Thyroid gland (tissue), 4 donors: ENCODE data around the gene MALT1. TPM values are rescaled to one million over a fixed set of nuclear protein-coding genes. Genes with fewer than 3 reads are reported as not detected.

Source experiments
- DNase-seq, 2 donors: peaks; one replicate each; pipeline ENCODE4 v3.0.0-alpha.2; 2019
- H3K27ac ChIP-seq, 3 donors: fragments of 200-600 bp; sonication (generic); 1 replicate in 2 of 3; 2 replicates in 1 of 3; pipeline ENCODE4 v1.5.1; 2016 to 2019; ENCODE audit warnings: mild to moderate bottlenecking in 1 of 3, moderate library complexity in 1 of 3
- H3K27me3 ChIP-seq: fragments of 200-600 bp; sonication (generic); one replicate; pipeline ENCODE4 v1.5.1; 2019
- H3K36me3 ChIP-seq, 2 donors: fragments of 200-600 bp; sonication (generic); one replicate each; pipeline ENCODE4 v1.5.1; 2016 to 2019
- H3K4me1 ChIP-seq, 2 donors: fragments of 200-600 bp; sonication (generic); one replicate each; pipeline ENCODE4 v1.5.1; 2017 to 2019
- H3K4me3 ChIP-seq, 3 donors: fragments of 200-600 bp; sonication (generic); replicated peaks in 1 of 3; 1 replicate in 2 of 3; 2 replicates in 1 of 3; pipeline ENCODE4 v1.5.1; 2016; ENCODE audit warnings: mild to moderate bottlenecking in 1 of 3
- H3K9me3 ChIP-seq: fragments of 200-600 bp; sonication (generic); one replicate; pipeline ENCODE4 v1.5.1; 2017
- POLR2A ChIP-seq, 2 donors: fragments of 450-650 bp; IDR thresholded peaks; one replicate each; pipeline ENCODE4 v1.6.1; 2017; ENCODE audit warnings: antibody characterized with exemption in 2 of 2, mild to moderate bottlenecking in 2 of 2, moderate library complexity in 1 of 2
- WGBS, 2 donors: methylation state at CpG; one replicate each; pipeline ENCODE4 v1.1.5; 2017; 5-methylcytosine and 5-hydroxymethylcytosine counted together
- intact Hi-C: fragments of 100-400 bp; cut with DNase I; formaldehyde crosslinking; loops from one replicate; pipeline ENCODE4 v1.15.1; 2023
- total RNA-seq, 4 donors: library from RNA; depleted of rRNA; stranded (reverse); fragments of >200 nt; gene quantifications; one replicate each; pipeline ENCODE4 v1.2.3, GENCODE V29; 2016
- TF ChIP-seq, protein P1 (sequence below), 6 experiments: fragments of 200-600 bp in 3 of 6; fragments of 450-650 bp in 3 of 6; sonication (generic) in 3 of 6; IDR thresholded peaks; one replicate each; pipeline ENCODE4 v1.5.1; 2016 to 2019; ENCODE audit warnings: antibody characterized with exemption in 6 of 6, mild to moderate bottlenecking in 2 of 6, inconsistent platforms in 1 of 6, moderate library complexity in 1 of 6

The MALT1 gene
- total RNA-seq, 4 donors from 2014 or later: 26.3 to 42.1 (median 30.2) TPM

DNA sequence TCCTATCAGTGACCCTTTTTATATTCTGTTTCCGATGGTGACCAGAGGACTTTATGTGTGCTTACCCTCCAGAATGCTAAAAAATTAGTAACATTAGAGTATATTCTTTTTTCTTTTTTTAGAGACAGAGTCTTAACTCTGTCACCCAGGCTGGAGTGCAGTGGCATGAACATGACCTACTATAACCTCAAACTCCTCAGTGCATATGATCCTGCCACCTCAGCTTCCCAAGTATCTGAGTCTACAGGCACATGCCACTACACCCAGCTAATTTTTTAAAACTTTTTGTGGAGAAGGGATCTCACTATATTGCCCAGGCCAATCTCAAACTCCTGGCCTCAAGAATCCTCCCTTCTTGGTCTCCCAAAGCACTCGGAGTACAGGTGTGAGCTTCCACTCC is 74.6 kb downstream of the MALT1 start:
- Histone ChIP-seq H3K4me1 (no peaks in the 10 kb centered on the region), H3K4me3 (no peak overlapping the region), H3K36me3 (peaks cover 28 to 36% of the 10 kb centered on the region in 2 donors), H3K27me3 (no peaks in the 10 kb centered on the region), H3K9me3 (no peaks in the 10 kb centered on the region), H3K27ac (no peak overlapping the region)
- no peak for DNase-seq
- TF ChIP-seq, protein P1, sequence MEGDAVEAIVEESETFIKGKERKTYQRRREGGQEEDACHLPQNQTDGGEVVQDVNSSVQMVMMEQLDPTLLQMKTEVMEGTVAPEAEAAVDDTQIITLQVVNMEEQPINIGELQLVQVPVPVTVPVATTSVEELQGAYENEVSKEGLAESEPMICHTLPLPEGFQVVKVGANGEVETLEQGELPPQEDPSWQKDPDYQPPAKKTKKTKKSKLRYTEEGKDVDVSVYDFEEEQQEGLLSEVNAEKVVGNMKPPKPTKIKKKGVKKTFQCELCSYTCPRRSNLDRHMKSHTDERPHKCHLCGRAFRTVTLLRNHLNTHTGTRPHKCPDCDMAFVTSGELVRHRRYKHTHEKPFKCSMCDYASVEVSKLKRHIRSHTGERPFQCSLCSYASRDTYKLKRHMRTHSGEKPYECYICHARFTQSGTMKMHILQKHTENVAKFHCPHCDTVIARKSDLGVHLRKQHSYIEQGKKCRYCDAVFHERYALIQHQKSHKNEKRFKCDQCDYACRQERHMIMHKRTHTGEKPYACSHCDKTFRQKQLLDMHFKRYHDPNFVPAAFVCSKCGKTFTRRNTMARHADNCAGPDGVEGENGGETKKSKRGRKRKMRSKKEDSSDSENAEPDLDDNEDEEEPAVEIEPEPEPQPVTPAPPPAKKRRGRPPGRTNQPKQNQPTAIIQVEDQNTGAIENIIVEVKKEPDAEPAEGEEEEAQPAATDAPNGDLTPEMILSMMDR (IDR thresholded peaks at IDR 0.05): no peak
- no peak for TF ChIP-seq POLR2A (IDR thresholded peaks at IDR 0.05)
- WGBS, 2 donors: 98 to 99% methylated on average over 2 of the region's 2 CpGs
- intact Hi-C loops: no loop called here

DNA sequence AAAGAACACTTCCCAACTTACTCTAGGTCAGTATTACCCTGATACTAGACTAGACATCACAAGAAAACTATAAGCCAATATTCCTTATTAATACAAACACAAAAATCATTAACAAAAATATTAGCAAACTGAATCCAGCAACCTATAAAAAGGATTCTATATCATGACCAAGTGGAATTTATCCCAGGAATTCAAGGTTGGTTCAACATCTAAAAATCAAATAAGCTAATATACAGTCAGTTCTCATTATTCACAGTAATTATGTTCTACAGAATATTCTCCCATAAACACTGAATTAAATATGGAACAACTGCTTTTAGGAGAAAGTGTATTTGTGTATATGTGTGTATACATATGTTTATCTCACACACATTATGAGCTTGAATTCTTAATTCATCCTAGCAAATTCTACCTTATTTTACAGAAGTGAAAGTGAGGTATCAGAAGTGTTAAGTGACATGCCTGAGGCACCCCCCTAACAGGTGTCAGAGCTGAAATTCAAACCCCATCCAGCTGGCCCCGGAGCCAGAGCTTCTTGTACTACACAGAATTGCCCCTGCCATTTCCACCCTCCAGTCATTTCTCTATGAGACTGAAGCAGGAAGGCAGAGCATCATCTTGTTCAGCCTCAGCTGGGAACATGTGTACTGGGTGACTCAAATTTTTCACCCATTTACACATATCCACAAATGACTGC is 77.8 kb downstream of the MALT1 start:
- H3K4me3 ChIP-seq: no peak overlapping the region
- intact Hi-C loops: no loop called here
- H3K9me3 ChIP-seq: no peaks in the 10 kb centered on the region
- H3K36me3 ChIP-seq: peaks cover 28 to 36% of the 10 kb centered on the region in 2 donors
- no peaks in the 10 kb centered on the region for H3K27me3 ChIP-seq
- WGBS, 2 donors: 89 to 96% methylated on average over 1 of the region's 1 CpG
- no peak for DNase-seq
- H3K27ac ChIP-seq: no peak overlapping the region
- H3K4me1 ChIP-seq: no peaks in the 10 kb centered on the region
- TF ChIP-seq, protein P1 (IDR thresholded peaks at IDR 0.05): no peak
- TF ChIP-seq POLR2A (IDR thresholded peaks at IDR 0.05): no peak

DNA sequence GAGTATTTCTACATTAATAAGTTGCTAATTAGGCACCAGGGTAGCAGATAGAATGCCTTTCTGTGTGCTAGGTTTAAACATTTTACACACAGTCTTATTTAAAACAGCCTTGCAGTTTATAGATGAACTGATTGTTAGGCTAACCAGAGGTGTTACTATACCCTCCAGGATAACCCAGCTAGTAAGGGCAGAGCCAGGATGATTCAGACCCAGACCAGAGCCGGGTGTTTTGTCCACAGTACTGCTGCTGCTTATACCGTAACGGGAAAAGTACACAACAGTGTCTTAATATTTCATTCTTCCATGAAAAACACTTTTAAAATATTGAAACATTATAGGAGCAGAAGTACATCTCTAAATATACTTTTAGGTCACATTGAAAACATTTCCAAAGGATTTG is 82.7 kb downstream of the MALT1 start:
- no peak overlapping the region for H3K4me3 ChIP-seq
- H3K4me1 ChIP-seq: no peaks in the 10 kb centered on the region
- peaks cover 7% of the 10 kb centered on the region in 2 donors for H3K36me3 ChIP-seq
- WGBS, 2 donors: 76 to 92% methylated on average over 3 of the region's 3 CpGs
- DNase-seq: no peak
- intact Hi-C loops: no loop called here
- TF ChIP-seq, protein P1 (IDR thresholded peaks at IDR 0.05): no peak
- no peak for TF ChIP-seq POLR2A (IDR thresholded peaks at IDR 0.05)
- H3K27me3 ChIP-seq: no peaks in the 10 kb centered on the region
- H3K27ac ChIP-seq: no peak overlapping the region
- H3K9me3 ChIP-seq: no peaks in the 10 kb centered on the region

DNA sequence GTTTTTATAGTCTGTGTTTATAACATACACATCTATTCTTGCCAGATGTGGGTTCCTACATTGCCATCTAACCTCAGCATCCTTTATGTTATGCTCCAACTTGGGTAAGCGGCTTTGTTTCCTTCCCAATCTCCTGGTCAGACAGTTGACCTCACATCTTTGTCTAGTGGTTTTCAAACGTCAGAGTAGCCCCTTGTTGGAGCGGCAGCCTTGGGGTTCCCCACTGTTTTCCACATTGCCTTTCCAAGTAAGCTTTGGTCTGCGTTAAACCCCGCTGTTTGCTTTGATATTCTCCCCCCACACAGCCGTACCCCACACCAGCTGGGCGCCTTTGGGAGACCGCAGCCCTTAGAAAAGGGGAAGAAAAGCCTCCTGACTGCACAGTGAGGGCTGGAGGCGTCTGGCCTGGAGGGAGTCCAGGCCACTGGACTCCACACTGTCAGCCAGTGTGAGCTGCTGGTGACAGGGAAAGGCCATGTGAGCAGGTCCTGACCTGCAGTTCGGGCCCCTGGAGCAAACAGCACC is 83.3 kb downstream of the MALT1 start:
- DNase-seq: no peak
- Histone ChIP-seq H3K27ac (no peak overlapping the region), H3K36me3 (peaks cover under 1 to 3% of the 10 kb centered on the region in 2 donors), H3K4me3 (no peak overlapping the region), H3K9me3 (no peaks in the 10 kb centered on the region), H3K27me3 (no peaks in the 10 kb centered on the region), H3K4me1 (no peaks in the 10 kb centered on the region)
- TF ChIP-seq POLR2A (IDR thresholded peaks at IDR 0.05): no peak
- TF ChIP-seq, protein P1 (IDR thresholded peaks at IDR 0.05): no peak
- intact Hi-C loops: no loop called here
- 65 to 74% methylated on average over 9 to 10 of the region's 10 CpGs for WGBS, 2 donors

DNA sequence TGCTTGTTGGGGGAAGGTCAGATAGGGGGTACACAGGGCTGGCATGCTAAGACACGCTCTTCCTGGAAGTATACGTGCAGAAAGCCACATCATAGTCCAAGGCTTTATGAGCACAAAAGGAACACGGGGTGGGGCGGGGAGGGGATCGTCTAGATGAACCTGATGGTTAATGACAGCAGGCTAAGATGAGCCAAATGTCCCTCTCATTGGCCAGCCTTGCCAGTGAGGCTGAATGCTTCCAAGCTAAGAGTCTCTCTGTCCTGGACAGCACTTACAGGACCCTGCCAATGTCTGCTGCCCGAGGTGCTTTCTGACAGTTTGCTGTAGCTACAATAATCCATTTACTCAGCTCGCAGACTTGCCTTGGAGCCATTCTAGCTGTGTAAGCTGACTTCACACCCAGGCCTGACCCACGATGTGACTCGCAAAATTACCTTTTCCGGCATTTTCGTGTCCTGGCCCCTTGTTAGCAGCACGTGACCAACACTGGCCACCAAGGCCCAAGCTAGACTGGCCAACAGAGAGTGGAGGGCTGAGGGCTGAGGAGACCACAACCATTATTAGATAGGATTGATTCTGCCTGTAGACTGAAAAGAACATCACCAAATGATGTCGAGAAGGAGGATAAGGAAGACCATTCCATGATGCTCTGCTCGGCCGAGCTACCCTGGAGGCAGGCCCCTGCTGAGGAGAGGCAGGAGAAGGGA is 84.2 kb downstream of the MALT1 start:
- whole genome bisulfite sequencing, 2 donors: 83 to 88% methylated on average over 15 of the region's 15 CpGs
- TF ChIP-seq POLR2A (IDR thresholded peaks at IDR 0.05): no peak
- TF ChIP-seq, protein P1 (IDR thresholded peaks at IDR 0.05): no peak
- H3K9me3 ChIP-seq: no peaks in the 10 kb centered on the region

More for the DNA sequence above, 84.2 kb downstream of the MALT1 start:
- no peak for DNase-seq
- H3K36me3 ChIP-seq: no peaks in the 10 kb centered on the region
- H3K4me3 ChIP-seq: no peak overlapping the region
- no peak overlapping the region for H3K27ac ChIP-seq
- H3K27me3 ChIP-seq: no peaks in the 10 kb centered on the region
- intact Hi-C loops: no loop called here
- no peaks in the 10 kb centered on the region for H3K4me1 ChIP-seq
